Bone marrow (tissue), 2 donors: Measurements from ENCODE around the gene WEE1.
"Not testable (repeated sequence)": the region's sequence is repeated elsewhere in the genome, so short reads cannot be mapped to it uniquely, and the experiment has no call there.

Source experiments
- DNase-seq, 2 donors: peaks; one replicate each; lab custom pipeline; 2025; lab: John Stamatoyannopoulos, UW

Gene WEE1

DNA sequence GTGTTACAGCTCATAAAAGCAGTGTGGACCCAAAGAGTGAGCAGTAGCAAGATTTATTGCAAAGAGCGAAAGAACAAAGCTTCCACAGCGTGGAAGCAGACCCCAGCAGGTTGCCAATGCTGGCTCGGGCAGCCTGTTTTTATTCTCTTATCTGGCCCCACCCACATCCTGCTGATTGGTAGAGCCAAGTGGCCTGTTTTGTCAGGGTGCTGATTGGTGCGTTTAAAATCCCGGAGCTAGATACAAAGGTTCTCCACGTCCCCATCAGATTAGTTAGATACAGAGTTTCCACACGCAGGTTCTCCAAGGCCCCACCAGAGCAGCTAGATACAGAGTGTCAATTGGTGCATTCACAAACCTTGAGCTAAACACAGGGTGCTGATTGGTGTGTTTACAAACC, 48.9 kb downstream of the WEE1 start:
- DNase-seq, result not testable (repeated sequence)

DNA sequence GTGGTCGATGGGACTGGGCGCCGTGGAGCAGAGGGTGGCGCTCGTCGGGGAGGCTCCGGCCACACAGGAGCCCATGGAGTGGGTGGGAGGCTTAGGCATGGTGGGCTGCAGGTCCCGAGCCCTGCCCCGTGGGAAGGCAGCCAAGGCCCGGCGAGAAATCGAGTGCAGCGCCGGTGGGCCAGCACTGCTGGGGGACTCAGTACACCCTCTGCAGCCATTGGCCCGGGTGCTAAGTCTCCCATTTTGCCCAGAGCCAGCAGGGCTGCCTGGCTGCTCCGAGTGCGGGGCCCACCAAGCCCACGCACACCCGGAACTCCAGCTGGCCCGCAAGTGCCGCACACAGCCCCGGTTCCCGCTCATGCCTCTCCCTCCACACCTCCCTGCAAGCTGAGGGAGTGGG, 49.6 kb downstream of the WEE1 start:
- not testable (repeated sequence) for DNase-seq

DNA sequence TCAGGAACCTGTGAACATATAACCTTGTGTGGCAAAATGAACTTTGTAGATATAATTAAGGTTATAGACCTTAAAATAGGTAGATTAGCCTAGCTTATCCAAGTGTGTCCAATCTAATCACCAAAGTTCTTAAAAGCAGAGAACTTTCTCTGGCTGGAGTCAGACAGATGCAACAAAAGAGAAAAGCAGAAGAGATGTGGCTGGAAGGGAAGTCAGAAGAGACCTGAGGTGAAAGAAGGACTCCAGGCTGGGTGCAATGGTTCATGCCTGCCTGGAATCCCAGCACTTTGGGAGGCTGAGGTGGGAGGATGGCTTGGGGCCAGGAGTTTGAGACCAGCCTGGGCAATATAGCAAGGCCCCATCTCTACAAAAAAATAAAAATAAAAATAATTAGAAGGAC, 51.0 kb downstream of the WEE1 start:
- no peak for DNase-seq

DNA sequence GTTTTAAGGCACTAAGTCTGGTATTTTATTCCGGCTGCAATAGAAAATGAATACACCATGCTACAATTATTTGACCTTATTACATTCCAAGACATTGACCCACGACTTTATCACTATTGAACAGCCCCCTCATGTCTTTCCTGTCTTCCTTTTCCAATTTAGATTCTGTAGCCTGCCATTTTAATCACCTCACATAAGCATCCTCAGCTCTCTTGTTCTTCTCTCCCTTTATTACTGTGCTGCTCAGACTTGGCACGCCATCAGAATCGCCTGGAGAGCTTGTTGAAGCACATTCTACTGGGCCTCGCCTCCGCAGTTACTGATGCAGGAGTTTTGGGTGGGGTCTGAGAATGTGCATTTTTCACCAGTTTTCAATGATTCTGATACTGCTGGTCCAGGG, 51.7 kb downstream of the WEE1 start:
- DNase-seq, result no peak

DNA sequence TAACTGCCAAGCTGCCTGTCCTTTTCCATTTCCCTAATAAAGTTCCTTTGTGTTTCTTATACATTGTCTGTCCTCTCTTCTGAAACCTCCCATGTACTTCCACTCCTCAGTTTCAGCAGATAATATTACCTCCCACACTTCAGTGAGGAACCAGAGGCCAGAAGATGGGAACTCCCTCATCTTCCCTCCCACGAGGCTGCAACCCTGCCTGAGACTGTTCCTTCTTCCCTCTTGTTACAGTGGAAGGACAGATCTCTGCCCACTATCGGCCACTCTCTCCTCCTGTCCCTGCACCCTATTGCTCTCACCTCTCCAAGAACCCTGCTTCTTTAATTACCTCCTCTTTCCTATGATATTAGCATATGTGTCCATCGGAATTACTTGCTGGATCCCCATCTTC, 52.3 kb downstream of the WEE1 start:
- DNase-seq, result no peak

DNA sequence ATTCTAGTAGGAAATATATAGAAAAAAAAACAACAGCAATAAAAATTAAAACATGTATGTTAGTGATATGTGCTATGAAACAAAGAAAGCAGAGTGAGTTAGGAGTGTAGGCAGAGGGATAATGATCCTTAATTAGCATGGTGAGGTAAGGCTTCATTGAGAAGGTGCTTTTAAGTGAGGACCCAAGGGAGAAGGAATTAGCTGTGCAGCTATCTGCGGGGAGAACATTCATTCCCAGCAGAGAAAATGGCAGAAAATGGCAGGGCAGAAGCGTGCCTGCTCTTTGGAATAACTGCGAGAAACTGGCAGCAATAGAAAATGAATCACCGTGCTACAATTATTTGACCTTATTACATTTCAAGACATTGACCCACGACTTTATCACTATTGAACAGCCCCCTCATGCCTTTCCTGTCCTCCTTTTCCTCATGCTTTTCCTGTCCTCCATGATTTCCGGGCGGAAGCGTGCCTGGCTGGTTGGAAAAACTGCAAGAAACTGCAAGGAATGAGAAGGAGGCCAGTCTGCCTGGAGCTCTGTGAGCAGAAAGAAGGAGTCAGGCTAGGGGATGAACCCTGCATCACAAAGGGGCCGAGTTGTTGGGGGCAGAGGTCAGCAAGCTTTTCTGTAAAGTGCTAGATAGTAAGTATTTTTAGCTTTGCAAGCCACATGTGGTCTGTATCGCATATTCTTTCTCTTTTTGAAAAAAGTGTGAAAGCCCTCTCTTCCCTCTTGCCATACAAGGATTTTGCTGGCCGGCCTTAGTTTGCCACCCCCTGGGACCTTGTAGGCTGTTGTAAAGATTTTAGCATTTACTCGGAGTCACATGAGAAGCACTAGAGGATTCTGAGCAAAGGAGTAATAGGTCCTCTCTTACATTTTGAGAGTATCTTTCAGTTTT, 53.3 kb downstream of the WEE1 start:
- DNase-seq, result no peak

DNA sequence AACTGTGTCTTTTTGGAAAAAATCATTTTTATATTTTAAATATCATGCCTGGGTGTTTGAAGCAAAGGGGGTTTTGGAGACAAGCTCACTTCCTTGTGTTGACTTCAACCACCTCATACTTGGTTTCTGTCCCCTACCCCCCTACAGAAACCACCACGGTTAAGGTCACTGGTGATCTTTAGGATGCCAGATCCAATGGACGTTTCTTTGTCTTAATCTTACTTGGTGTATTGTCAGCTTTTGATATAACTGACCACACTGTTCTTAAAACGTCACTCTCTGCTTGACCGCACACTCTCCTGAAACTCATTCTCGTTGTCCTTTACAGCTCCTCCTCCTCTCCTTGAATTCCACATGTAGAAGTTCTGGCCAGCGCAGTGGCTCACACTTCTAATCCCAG, 55.6 kb downstream of the WEE1 start:
- no peak for DNase-seq

DNA sequence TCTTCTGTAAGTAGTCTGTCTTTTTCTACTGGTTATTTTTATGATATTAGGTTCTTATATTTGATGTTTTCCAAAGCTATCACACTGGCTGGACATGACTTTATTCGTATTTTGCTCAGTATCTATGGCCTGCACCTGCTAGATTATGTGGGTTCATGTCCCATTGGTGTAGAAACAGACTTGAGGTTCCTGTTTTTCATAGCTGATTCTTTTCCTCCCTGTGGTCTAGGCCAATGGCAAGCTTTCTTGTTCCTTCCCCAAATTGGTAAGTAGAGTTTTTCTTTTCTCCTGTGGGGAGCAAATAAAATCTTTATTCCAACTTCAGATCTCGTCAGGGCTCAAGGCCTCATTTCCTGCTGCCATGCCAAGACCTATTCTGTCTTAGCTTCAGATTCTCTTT, 60.2 kb downstream of the WEE1 start:
- peak in 1 of 2 donors; percentile 51 for DNase-seq

DNA sequence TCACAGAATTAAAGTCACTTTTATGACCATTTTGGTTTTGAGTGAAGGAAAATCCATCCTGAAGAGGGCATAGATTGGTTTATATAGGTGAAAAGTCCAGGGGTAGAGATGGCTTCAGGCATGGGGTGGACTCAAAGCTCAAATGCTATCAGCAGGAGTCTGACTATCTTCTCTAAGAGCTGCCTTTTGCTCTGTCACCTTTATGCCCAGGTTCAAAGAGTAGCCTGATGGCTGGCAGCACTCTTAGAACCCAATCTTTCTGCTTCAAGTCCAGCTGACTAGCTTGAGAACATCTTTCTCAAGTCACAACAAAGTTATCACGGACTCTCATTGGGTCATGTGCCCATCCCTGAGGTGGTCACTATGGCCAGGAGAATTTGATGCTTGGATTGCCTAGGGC, 63.2 kb downstream of the WEE1 start:
- DNase-seq, result no peak

DNA sequence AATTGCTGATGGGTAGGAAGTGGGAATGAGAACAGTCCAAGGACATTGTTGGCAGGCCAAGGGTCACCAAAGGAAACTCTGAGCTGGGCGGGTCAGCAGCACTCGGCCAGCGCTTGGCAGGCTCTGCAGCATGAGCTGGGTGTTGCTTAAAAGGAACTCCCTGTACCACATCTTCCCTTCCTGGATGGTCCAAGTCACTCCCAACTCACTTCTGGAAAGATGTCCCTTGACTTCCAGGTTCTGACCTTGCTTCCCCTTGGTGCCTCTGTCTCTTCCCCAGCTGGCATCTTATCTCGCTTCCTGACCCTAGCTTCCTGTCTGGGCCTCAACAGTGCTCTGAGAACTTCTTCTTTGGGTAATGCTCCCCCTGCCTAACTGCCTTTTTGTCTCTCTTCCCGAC, 65.6 kb downstream of the WEE1 start:
- no peak for DNase-seq
